Activated CD4-positive, alpha-beta memory T cell treated with anti-CD3 and anti-CD28 coated beads, Interleukin-2, amount 10 ng/mL, durations not matched to agents 7 days and 5 days (primary cell): ENCODE data around the gene GATC. TPM values are rescaled to one million over a fixed set of nuclear protein-coding genes. Genes with fewer than 3 reads are reported as not detected.

Experiments
- CTCF ChIA-PET: fragments of 350-600 bp; sonication (Branson Sonifier 250); formaldehyde crosslinking; loops from one replicate; lab custom pipeline; 2021; ENCODE audit warnings: antibody characterized with exemption, inconsistent platforms; lab: Charles Lee
- POLR2A ChIA-PET: fragments of 350-600 bp; sonication (Branson Sonifier 250); formaldehyde crosslinking; loops from one replicate; lab custom pipeline; 2021; ENCODE audit warnings: antibody characterized with exemption; lab: Charles Lee
- DNase-seq: peaks from one replicate; pipeline ENCODE4 v3.0.0-alpha.2; 2020
- H3K27ac Mint-ChIP-seq: one replicate; pipeline ENCODE4 v1.8.0; 2021; ENCODE audit warnings: mild to moderate bottlenecking, mixed read lengths
- H3K27me3 Mint-ChIP-seq: one replicate; pipeline ENCODE4 v1.8.0; 2021; ENCODE audit warnings: mixed read lengths
- H3K36me3 Mint-ChIP-seq: one replicate; pipeline ENCODE4 v1.8.0; 2021; ENCODE audit warnings: low read depth, mixed read lengths
- H3K4me1 Mint-ChIP-seq: one replicate; pipeline ENCODE4 v1.8.0; 2021; ENCODE audit warnings: mixed read lengths
- H3K4me3 Mint-ChIP-seq: one replicate; pipeline ENCODE4 v1.8.0; 2021; ENCODE audit warnings: mild to moderate bottlenecking, mixed read lengths
- H3K9me3 Mint-ChIP-seq: one replicate; pipeline ENCODE4 v1.8.0; 2021; ENCODE audit warnings: mixed read lengths
- total RNA-seq, 2 experiments: library from RNA; stranded (reverse); gene quantifications; one replicate each; pipeline ENCODE4 v1.2.3, GENCODE V29; 2021

GATC gene, protein sequence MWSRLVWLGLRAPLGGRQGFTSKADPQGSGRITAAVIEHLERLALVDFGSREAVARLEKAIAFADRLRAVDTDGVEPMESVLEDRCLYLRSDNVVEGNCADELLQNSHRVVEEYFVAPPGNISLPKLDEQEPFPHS
- total RNA-seq = 10 to 100 TPM; 28.6 to 29.5 TPM

DNA sequence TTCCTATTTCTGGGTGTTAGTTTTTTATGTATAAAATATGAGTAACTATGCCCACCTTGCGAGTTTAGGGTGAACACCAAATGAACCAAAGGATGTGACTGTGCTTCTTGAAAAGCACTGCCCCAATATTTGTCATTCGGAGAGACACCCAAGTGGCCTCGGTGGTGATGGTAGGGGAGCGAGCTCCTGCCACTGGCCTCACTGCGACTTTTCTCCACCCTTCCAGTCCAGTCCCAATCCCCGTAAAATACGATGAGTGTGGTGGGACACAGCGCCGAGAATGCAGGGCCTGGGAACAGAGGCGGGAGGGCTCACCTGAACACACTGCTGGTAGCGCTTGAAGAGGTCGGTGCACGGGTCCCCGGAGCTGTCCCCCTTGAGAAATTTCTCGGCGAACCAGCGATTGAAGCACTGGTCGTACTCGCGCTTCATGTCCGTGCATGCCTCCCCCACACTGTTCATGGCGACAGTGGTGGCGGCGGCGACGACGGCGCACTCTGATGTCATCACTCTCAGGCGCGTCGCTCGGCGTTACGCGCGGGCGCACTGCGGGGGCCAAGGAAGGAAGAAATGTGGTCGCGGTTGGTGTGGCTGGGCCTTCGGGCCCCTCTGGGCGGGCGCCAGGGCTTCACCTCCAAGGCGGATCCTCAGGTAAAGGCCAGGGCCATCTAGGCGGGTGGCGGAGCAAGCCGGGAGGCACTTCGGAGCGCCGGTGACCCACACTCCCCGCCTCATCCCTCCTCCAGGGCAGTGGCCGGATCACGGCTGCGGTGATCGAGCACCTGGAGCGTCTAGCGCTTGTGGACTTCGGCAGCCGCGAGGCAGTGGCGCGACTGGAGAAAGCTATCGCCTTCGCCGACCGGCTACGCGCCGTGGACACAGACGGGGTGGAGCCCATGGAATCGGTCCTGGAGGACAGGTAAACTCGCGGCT lies at the start of gene GATC, which contains the start of gene TRIAP1:
Gene GATC, plus strand, starts transcription at position 534 of the 933 bp plus-strand sequence. Its CDS starts 37 bp downstream, at position 571.
Gene TRIAP1, minus strand, starts transcription at position 474 of the 933 bp plus-strand sequence. Its CDS starts 12 bp downstream, at position 462.
- Mint-ChIP-seq H3K27ac (peak within 1 kb of the TSS; percentile 85), H3K27me3 (no peaks in the 10 kb centered on the region), H3K9me3 (no peaks in the 10 kb centered on the region), H3K36me3 (peaks cover 43% of the 10 kb centered on the region), H3K4me3 (peak within 1 kb of the TSS; percentile 87), H3K4me1 (peaks cover 44% of the 10 kb centered on the region)
- CTCF ChIA-PET = interaction anchor here (1.1 kb wide), 1 partner anchor 91 kb away, joined by 3 read pairs; no protein-coding TSS in a partner anchor
- POLR2A ChIA-PET = interaction anchor here (1.2 to 3.4 kb wide), 6 partner anchors 8 to 155 kb away, joined by 3 to 19 read pairs (median 6); partner anchors contain the start of genes COX6A1, RNU4-2 and SRSF9
- DNase-seq = peak; percentile 90

DNA sequence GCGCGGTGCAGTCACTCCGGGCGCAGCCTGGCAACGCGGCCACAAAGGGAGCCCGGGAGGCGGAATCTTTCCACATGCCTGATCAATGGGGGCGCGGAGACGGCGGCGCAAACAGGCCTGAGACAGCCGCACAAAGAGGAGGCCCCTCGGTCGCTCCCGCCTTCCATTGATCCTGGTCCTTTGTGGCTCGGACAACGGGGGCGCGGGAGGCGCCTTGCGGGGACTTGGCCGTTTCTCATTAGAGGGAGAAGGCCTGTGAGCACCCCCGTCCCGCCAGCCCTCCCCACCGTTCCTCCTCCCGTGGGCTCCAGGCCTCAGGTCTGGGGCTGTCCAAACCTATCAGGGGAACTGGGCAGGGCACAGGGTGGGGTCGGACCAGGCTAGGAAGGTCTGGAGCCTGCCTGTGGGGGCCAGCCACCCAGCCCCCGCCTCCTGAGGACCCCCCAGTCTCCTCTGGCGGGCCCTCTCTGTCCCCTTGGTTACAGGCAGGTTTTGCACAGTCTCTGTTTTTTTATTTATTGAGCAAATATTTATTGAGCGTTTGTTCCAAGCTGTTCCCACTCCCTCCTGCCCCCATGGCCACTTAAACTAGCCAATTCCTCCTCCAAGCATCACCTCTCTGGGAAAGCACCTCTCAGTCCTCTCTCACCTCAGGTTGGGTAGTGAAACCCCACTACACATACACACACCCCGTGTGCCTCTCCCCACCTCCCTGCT lies 48.3 kb upstream of the GATC start:
- Mint-ChIP-seq H3K27ac (no peak overlapping the region), H3K4me1 (peaks cover 2% of the 10 kb centered on the region), H3K27me3 (peaks cover 22% of the 10 kb centered on the region), H3K36me3 (no peaks in the 10 kb centered on the region), H3K4me3 (no peak overlapping the region), H3K9me3 (no peaks in the 10 kb centered on the region)
- ChIA-PET CTCF (no interaction called here), POLR2A (no interaction called here)
- DNase-seq = no peak

DNA sequence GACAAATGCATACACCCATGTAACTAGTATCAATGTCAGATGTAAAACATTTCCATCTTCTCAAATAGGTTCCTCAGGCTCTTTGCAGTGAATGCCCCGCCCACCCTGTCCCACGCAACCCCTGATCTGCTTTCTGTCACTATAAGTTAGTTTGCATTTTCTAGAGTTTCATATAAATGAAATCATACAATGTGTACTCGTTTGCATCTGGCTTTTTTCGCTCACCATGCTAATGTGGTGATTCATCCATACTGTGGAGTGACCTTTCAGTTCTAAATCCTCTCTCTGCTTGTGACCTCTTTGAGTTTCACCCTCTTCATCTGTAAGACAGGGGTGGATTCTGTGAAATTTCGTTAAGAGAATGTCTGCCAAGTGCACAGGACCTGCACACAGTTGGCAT lies 46.7 kb upstream of the GATC start:
- Mint-ChIP-seq H3K9me3 (peaks cover 2% of the 10 kb centered on the region), H3K4me3 (no peak overlapping the region), H3K27ac (no peak overlapping the region), H3K4me1 (peaks cover 4% of the 10 kb centered on the region), H3K36me3 (no peaks in the 10 kb centered on the region), H3K27me3 (peaks cover 24% of the 10 kb centered on the region)
- CTCF ChIA-PET = no interaction called here
- POLR2A ChIA-PET = no interaction called here
- DNase-seq = no peak

DNA sequence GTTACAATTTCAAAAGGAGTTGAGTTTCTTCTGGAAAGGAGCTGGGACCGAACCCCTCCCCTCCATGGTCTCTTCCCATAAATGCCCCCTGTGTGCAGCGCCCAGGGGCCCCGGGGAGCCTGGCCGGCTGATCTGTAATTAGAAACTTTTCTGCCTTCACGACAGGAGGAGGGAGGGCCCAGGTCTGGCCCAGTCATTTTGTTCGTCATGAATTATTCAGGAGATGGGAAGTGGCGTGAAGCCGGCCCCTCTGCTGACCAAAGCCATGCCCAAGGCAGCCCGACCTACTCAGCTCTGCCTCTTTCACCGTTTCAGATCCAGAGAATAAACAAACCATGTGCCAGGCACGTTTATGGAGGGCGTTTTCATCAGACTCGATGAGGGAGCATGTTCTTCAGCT lies 44.0 kb upstream of the GATC start:
- H3K27me3 Mint-ChIP-seq = peaks cover 10% of the 10 kb centered on the region
- POLR2A ChIA-PET = no interaction called here
- H3K4me3 Mint-ChIP-seq = no peak overlapping the region
- CTCF ChIA-PET = interaction anchor here (1.0 kb wide), 1 partner anchor 11 kb away, joined by 3 read pairs; no protein-coding TSS in a partner anchor
- H3K27ac Mint-ChIP-seq = no peak overlapping the region
- H3K36me3 Mint-ChIP-seq = no peaks in the 10 kb centered on the region
- peaks cover 2% of the 10 kb centered on the region for H3K9me3 Mint-ChIP-seq
- peaks cover 2% of the 10 kb centered on the region for H3K4me1 Mint-ChIP-seq
- no peak for DNase-seq

DNA sequence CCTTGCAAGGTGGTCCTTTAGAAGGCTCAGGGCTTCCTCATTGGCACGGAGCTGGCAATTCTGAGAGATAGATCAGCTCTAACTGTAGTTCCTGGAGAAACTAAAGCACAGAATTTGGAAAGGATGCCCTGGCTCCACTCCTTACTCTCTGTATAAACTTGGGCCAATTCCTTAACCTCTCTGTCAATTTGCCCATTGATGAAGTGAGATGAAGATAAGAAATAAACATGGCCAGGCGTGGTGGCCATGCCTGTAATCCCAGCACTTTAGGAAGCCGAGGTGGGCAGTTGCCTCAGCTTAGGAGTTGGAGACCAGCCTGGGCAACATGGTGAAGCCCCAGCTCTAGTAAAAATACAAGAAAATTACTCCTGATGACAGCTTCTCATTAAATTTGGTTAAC lies 42.4 kb upstream of the GATC start:
- Mint-ChIP-seq H3K9me3 (peaks cover 2% of the 10 kb centered on the region), H3K36me3 (no peaks in the 10 kb centered on the region), H3K4me1 (peaks cover 2% of the 10 kb centered on the region), H3K27ac (no peak overlapping the region), H3K4me3 (no peak overlapping the region), H3K27me3 (peaks cover 7% of the 10 kb centered on the region)
- no peak for DNase-seq
- POLR2A ChIA-PET = interaction anchor here (1.3 kb wide), 1 partner anchor 9 kb away, joined by 3 read pairs; no protein-coding TSS in a partner anchor
- CTCF ChIA-PET = no interaction called here

DNA sequence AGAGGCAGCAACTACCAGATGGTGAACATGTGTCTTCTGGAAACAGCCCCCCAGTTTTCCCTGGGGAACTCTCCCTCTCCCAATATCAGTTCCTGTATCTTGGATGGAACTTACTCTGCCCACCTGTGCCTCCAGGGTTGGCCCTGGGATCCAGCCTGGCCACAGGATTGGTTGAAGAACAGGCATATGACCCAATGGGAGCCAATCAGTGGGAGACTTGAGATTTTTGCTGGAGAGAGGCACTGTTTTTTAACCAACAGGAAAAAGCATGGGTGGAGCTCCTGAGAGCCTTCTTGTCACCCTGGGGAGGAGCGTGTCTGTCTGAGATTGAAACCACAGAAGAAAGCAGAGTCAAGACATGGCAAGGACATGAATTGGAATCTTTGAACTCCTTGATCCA lies 42.0 kb upstream of the GATC start:
- Mint-ChIP-seq H3K36me3 (no peaks in the 10 kb centered on the region), H3K9me3 (peaks cover 2% of the 10 kb centered on the region), H3K4me1 (peaks cover 2% of the 10 kb centered on the region), H3K27ac (no peak overlapping the region), H3K4me3 (no peak overlapping the region), H3K27me3 (peaks cover 7% of the 10 kb centered on the region)
- ChIA-PET CTCF (no interaction called here), POLR2A (no interaction called here)
- no peak for DNase-seq

DNA sequence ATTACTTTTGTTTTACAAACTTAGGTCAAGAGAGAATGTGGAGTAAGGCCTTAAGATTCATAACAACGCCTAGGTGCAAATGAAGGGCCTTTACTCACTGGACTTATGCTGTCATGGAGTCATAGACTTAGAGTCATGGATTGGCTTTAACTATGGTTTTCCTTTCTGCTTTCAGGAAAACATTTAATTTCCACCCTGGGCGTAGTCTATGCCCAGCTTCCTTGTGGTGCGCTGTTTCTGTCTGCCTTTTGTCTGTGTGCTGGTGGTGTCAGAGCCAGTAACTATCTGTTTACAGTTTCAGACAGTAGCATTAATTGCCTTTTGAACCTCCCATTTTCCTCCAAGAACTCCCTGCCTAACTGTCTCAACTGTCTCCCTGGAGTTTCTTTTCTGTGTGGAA lies 40.2 kb upstream of the GATC start:
- H3K27ac Mint-ChIP-seq = no peak overlapping the region
- no peak overlapping the region for H3K4me3 Mint-ChIP-seq
- no peak for DNase-seq
- H3K36me3 Mint-ChIP-seq = no peaks in the 10 kb centered on the region
- peaks cover 2% of the 10 kb centered on the region for H3K9me3 Mint-ChIP-seq
- ChIA-PET CTCF (no interaction called here), POLR2A (no interaction called here)
- H3K4me1 Mint-ChIP-seq = peaks cover 2% of the 10 kb centered on the region
- peaks cover 3% of the 10 kb centered on the region for H3K27me3 Mint-ChIP-seq

DNA sequence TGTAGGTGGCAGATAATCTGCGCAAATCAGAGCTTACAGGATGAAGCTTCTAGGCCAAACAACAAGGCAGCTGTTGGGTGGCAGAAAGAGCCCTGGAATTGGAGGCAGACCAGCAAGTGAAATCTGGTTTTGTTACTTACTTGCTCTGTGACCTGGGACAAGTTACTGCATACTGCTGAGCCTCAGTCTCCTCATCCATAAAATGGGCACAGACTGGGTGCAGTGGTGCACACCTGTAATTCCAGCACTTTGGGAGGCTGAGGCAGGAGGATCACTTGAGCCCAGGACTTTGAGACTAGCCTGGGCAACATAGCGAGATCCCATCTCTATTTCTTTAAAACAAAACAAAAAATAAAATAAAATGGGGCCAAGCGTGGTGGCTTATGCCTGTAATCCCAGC lies 39.7 kb upstream of the GATC start:
- H3K27ac Mint-ChIP-seq = no peak overlapping the region
- H3K36me3 Mint-ChIP-seq = no peaks in the 10 kb centered on the region
- no peak for DNase-seq
- H3K4me1 Mint-ChIP-seq = peaks cover 2% of the 10 kb centered on the region
- ChIA-PET POLR2A (no interaction called here), CTCF (no interaction called here)
- H3K9me3 Mint-ChIP-seq = peaks cover 2% of the 10 kb centered on the region
- no peak overlapping the region for H3K4me3 Mint-ChIP-seq
- peaks cover 3% of the 10 kb centered on the region for H3K27me3 Mint-ChIP-seq

DNA sequence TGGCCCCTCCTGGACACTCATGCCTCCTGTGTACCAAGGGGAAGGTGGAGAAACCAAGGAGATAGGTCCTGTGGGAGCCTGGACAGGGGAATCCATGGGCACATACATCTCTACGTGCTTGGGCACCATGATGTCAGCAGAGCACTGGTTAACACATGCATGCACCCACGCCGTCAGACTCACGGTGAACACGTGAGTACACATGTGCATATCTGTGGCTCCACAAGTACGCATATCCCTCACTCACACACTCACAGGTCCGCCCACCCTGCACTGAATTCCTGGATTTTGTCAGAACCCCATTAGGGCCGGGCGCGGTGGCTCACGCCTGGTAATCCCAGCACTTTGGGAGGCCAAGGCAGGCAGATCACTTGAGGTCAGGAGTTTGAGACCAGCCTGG lies 37.5 kb upstream of the GATC start:
- Mint-ChIP-seq H3K36me3 (no peaks in the 10 kb centered on the region), H3K4me1 (peaks cover 2% of the 10 kb centered on the region), H3K4me3 (no peak overlapping the region), H3K27ac (no peak overlapping the region), H3K9me3 (peaks cover 1% of the 10 kb centered on the region), H3K27me3 (peaks cover 5% of the 10 kb centered on the region)
- POLR2A ChIA-PET = no interaction called here
- DNase-seq = no peak
- CTCF ChIA-PET = no interaction called here

DNA sequence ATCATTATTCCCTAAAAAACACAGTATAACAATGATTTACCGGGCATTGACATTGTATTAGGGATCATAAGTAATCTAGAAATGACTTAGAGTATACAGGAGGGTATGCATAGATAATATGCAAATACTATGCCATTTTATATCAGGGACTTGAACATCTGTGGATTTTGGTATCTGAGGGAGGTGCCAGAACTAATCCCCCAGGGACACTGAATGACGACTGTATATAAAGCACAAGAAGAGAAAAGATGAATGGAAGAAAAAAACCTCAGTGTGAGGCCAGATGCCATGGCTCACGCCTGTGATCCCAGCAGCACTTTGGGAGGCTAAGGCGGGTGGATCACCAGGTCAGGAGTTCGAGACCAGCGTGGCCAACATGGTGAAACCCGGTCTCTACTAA lies 33.8 kb upstream of the GATC start:
- Mint-ChIP-seq H3K4me1 (no peaks in the 10 kb centered on the region), H3K9me3 (no peaks in the 10 kb centered on the region), H3K27me3 (peaks cover 6% of the 10 kb centered on the region), H3K27ac (no peak overlapping the region), H3K4me3 (no peak overlapping the region), H3K36me3 (no peaks in the 10 kb centered on the region)
- ChIA-PET CTCF (no interaction called here), POLR2A (no interaction called here)
- no peak for DNase-seq

DNA sequence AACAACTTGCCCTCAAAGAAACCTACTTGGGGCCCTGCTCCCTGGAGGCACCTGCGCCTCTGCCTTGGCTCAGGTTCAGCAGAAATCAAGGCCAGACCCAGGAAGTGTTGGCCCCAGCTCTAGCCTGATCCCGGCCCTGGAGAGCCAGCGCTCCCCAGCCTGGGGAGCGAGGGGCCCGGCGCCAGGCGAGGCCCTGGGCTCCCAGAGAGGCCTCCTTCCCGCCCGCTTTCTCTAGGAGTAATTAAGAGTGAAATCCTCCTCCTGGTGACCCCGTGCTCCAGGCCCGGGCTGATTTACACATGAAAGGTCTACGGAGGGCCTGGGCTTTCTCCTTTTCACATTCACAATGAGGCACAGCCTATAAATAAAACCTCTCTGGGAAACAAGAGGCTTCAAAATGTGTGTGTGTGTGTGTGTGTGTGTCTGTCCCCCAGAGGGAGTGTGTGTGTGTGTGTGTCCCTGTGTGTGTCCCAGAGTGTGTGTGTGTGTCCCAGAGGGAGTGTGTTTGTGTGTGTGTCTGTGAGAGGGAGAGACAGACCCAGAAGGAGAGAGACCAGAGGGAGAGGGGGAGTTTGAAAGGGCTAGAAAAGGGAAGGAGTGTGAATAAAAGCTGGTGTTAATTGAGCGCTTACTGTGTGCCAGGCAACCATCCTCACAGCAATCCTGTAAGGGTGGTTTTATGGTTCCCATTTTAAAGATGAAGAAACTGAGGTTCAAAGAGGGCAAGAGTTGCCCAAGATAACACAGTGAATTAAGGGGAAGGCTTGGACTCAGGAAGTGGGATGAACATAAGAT lies 32.1 kb upstream of the GATC start:
- Mint-ChIP-seq H3K27me3 (peaks cover 6% of the 10 kb centered on the region), H3K27ac (no peak overlapping the region), H3K4me1 (no peaks in the 10 kb centered on the region), H3K4me3 (no peak overlapping the region), H3K9me3 (no peaks in the 10 kb centered on the region), H3K36me3 (no peaks in the 10 kb centered on the region)
- CTCF ChIA-PET = interaction anchor here (1.0 kb wide), 1 partner anchor 12 kb away, joined by 3 read pairs; no protein-coding TSS in a partner anchor
- DNase-seq = no peak
- POLR2A ChIA-PET = no interaction called here

DNA sequence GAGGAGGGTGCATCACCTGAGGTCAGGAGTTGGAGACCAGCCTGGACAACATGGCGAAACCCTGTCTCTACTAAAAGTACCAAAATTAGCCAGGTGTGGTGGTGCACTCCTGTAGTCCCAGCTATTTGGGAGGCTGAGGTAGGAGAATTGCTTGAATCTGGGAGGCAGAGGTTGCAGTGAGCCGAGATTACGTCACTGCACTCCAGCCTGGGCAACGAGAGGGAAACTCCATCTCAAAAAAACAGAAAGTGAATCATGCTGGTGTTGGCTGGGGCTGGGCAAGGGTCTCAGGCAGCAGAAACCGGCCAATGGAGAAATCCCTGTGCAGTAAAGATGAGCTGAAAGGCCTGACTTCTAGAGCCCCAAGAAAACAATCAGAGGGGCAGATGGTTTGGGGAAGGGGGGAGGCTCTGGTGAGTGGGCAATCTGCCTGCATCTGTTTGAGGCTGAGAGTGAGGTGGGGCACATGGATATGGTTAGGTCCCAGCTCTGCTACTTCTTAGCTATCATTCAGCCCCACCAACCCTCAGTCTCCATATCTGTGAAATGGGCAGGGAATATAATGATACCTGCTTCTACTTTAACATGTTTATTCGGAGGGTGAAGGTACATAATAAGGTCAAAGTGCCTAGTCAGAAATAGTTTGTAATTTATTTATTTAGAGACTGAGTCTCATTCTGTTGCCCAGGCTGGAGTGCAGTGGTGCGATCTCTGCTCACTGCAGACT lies 29.6 kb upstream of the GATC start:
- Mint-ChIP-seq H3K4me3 (no peak overlapping the region), H3K27ac (no peak overlapping the region), H3K4me1 (no peaks in the 10 kb centered on the region), H3K27me3 (peaks cover 6% of the 10 kb centered on the region), H3K9me3 (no peaks in the 10 kb centered on the region), H3K36me3 (no peaks in the 10 kb centered on the region)
- DNase-seq = no peak
- ChIA-PET CTCF (no interaction called here), POLR2A (no interaction called here)
